Loucy (cell line): ENCODE data around the gene GNA12.

Experiments used
- EZH2phosphoT487 ChIP-seq: fragments of 200-600 bp; IDR thresholded peaks from 2 replicates; pipeline ENCODE4 v1.6.1; 2018; ENCODE audit warnings: antibody characterized with exemption, mild to moderate bottlenecking, moderate library complexity, borderline replicate concordance
- TF ChIP-seq, protein P1 (sequence below): fragments of 200-600 bp; sonication (generic); conservative IDR thresholded peaks from 2 replicates; pipeline ENCODE4 v1.5.1; 2014; ENCODE audit warnings: mild to moderate bottlenecking, antibody characterized with exemption, low read length

- TF ChIP-seq, protein P1, sequence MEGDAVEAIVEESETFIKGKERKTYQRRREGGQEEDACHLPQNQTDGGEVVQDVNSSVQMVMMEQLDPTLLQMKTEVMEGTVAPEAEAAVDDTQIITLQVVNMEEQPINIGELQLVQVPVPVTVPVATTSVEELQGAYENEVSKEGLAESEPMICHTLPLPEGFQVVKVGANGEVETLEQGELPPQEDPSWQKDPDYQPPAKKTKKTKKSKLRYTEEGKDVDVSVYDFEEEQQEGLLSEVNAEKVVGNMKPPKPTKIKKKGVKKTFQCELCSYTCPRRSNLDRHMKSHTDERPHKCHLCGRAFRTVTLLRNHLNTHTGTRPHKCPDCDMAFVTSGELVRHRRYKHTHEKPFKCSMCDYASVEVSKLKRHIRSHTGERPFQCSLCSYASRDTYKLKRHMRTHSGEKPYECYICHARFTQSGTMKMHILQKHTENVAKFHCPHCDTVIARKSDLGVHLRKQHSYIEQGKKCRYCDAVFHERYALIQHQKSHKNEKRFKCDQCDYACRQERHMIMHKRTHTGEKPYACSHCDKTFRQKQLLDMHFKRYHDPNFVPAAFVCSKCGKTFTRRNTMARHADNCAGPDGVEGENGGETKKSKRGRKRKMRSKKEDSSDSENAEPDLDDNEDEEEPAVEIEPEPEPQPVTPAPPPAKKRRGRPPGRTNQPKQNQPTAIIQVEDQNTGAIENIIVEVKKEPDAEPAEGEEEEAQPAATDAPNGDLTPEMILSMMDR: no peak
- no peak for TF ChIP-seq EZH2phosphoT487
These were observed 155.4 kb downstream of the GNA12 start for GRCh38 chr7:2688409-2689342.
